Common myeloid progenitor, CD34-positive (primary cell): ENCODE data around the gene PDCD10.

Experiments
- CTCF ChIA-PET: fragments of 350-600 bp; sonication (Branson Sonifier 250); formaldehyde crosslinking; loops from one replicate; lab custom pipeline; 2021; ENCODE audit warnings: antibody characterized with exemption; lab: Charles Lee
- POLR2A ChIA-PET: fragments of 350-600 bp; sonication (Branson Sonifier 250); formaldehyde crosslinking; loops from one replicate; lab custom pipeline; 2021; ENCODE audit warnings: antibody characterized with exemption; lab: Charles Lee
- DNase-seq, 3 donors: peaks; one replicate each; pipeline versions ENCODE4 v3.0.0 to v3.0.0-alpha.2; 2013
- H3K27ac ChIP-seq, 2 experiments: 1 replicate in 1 of 2; 2 replicates in 1 of 2; pipeline ENCODE4 v1.7.0; 2013; ENCODE audit warnings: inconsistent platforms in 2 of 2, low read length in 2 of 2, mild to moderate bottlenecking in 2 of 2, low read depth in 1 of 2, moderate library complexity in 1 of 2; ENCODE audit not compliant: severe bottlenecking in 2 of 2, insufficient read depth in 1 of 2, poor library complexity in 1 of 2
- H3K27me3 ChIP-seq, 5 experiments: replicated peaks in 2 of 5; 1 replicate in 3 of 5; 2 replicates in 2 of 5; pipeline versions ENCODE4 v1.6.1 to v1.7.0; 2013; ENCODE audit warnings: low read length in 4 of 5, mild to moderate bottlenecking in 2 of 5, moderate library complexity in 2 of 5, inconsistent platforms in 1 of 5; ENCODE audit not compliant: insufficient read depth in 5 of 5, control insufficient read depth in 4 of 5
- H3K36me3 ChIP-seq, 4 experiments: 1 replicate in 2 of 4; 2 replicates in 2 of 4; pipeline versions ENCODE4 v1.6.1 to v1.7.0; 2013; ENCODE audit warnings: low read length in 3 of 4, control low read depth in 1 of 4, mild to moderate bottlenecking in 1 of 4; ENCODE audit not compliant: control insufficient read depth in 4 of 4, insufficient read depth in 4 of 4
- H3K4me1 ChIP-seq, 4 experiments: 1 replicate in 3 of 4; 2 replicates in 1 of 4; pipeline versions ENCODE4 v1.6.1 to v1.7.1; 2013; ENCODE audit warnings: low read length in 3 of 4, mild to moderate bottlenecking in 3 of 4, control low read depth in 1 of 4, inconsistent platforms in 1 of 4, moderate library complexity in 1 of 4; ENCODE audit not compliant: control insufficient read depth in 4 of 4, insufficient read depth in 4 of 4; ENCODE audit errors: control extremely low read depth in 1 of 4
- H3K4me3 ChIP-seq, 7 experiments: 1 replicate in 4 of 7; 2 replicates in 3 of 7; pipeline versions ENCODE4 v1.5.1 to v1.7.0; 2013; ENCODE audit warnings: mild to moderate bottlenecking in 7 of 7, low read length in 6 of 7, moderate library complexity in 6 of 7, inconsistent platforms in 2 of 7, low read depth in 2 of 7, control low read depth in 1 of 7; ENCODE audit not compliant: insufficient read depth in 4 of 7, control insufficient read depth in 1 of 7; ENCODE audit errors: extremely low read depth in 1 of 7
- H3K9me3 ChIP-seq, 5 experiments: 1 replicate in 4 of 5; 2 replicates in 1 of 5; pipeline versions ENCODE4 v1.6.1 to v1.7.1; 2013; ENCODE audit warnings: low read length in 4 of 5, mild to moderate bottlenecking in 2 of 5, inconsistent platforms in 1 of 5, low read depth in 1 of 5, moderate library complexity in 1 of 5; ENCODE audit not compliant: control insufficient read depth in 4 of 5, insufficient read depth in 2 of 5; ENCODE audit errors: control extremely low read depth in 1 of 5
- WGBS: methylation state at CpG from one replicate; pipeline ENCODE4 v1.1.5; 2013; ENCODE audit not compliant: insufficient coverage; 5-methylcytosine and 5-hydroxymethylcytosine counted together

PDCD10 gene

DNA sequence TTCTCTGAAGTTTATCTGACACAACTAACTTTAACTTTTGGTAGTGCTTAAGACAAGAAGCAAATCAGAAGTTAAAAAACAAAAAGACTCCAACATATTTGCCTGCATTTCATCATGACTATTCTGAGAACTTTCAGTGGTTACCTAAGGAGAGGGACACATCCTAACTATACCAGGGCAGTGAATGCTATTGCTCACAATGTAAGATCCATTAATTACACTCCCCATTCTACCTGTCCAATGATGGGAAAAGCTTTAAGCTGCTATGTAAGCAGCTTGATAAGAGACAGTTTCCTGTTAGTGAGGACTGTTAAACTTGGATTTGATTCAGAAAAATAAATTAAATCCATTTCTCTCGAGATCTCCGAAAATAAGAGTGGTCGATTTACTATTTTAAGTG is 38.3 kb upstream of the PDCD10 start:
- H3K36me3 ChIP-seq: no peaks in the 10 kb centered on the region
- H3K27ac ChIP-seq: no peak overlapping the region
- CTCF ChIA-PET: no interaction called here
- WGBS: no CpG with 5 or more reads among the region's 3 CpGs
- peaks cover 0 to 7% (median 2%) of the 10 kb centered on the region in 4 experiments for H3K4me1 ChIP-seq
- no peak for DNase-seq
- POLR2A ChIA-PET: no interaction called here
- no peak overlapping the region for H3K4me3 ChIP-seq
- H3K27me3 ChIP-seq: no peaks in the 10 kb centered on the region
- H3K9me3 ChIP-seq: peaks cover 0 to 5% (median 3%) of the 10 kb centered on the region in 5 experiments

- POLR2A ChIA-PET: no interaction called here
- peaks cover 0 to 11% (median 4%) of the 10 kb centered on the region in 5 experiments for H3K9me3 ChIP-seq
- CTCF ChIA-PET: no interaction called here
Observed at GRCh38 chr3:167762296-167762695, 27.6 kb upstream of the PDCD10 start.

GRCh38 chr3:167761302-167761701 is 26.6 kb upstream of the PDCD10 start:
- Histone ChIP-seq H3K27me3 (no peaks in the 10 kb centered on the region), H3K4me1 (no peaks in the 10 kb centered on the region), H3K4me3 (no peak overlapping the region), H3K27ac (no peak overlapping the region), H3K9me3 (peaks cover 0 to 11% (median 4%) of the 10 kb centered on the region in 5 experiments), H3K36me3 (no peaks in the 10 kb centered on the region)
- ChIA-PET POLR2A (no interaction called here), CTCF (interaction anchor here (0.7 kb wide), 1 partner anchor 385 kb away, joined by 3 read pairs; no protein-coding TSS in a partner anchor)
- no peak for DNase-seq
- WGBS: 100% methylated on average over 1 of the region's 1 CpG

More at GRCh38 chr3:167762296-167762695, 27.6 kb upstream of the PDCD10 start:
- no peaks in the 10 kb centered on the region for H3K4me1 ChIP-seq
- H3K27me3 ChIP-seq: no peaks in the 10 kb centered on the region
- 81% methylated on average over 2 of the region's 2 CpGs for WGBS
- no peaks in the 10 kb centered on the region for H3K36me3 ChIP-seq
- DNase-seq: no peak
- no peak overlapping the region for H3K27ac ChIP-seq
- no peak overlapping the region for H3K4me3 ChIP-seq

GRCh38 chr3:167754049-167754448 is 19.4 kb upstream of the PDCD10 start:
- H3K4me3 ChIP-seq: no peak overlapping the region
- DNase-seq: no peak
- H3K36me3 ChIP-seq: no peaks in the 10 kb centered on the region
- ChIA-PET CTCF (interaction anchor here (1.9 to 2.2 kb wide), 2 partner anchors 12 to 13 kb away, joined by 6 to 9 read pairs; no protein-coding TSS in a partner anchor), POLR2A (no interaction called here)
- peaks cover 2 to 17% (median 7%) of the 10 kb centered on the region in 4 experiments for H3K4me1 ChIP-seq
- no peak overlapping the region for H3K27ac ChIP-seq
- H3K9me3 ChIP-seq: no peaks in the 10 kb centered on the region
- H3K27me3 ChIP-seq: no peaks in the 10 kb centered on the region

- Histone ChIP-seq H3K9me3 (no peaks in the 10 kb centered on the region), H3K36me3 (no peaks in the 10 kb centered on the region), H3K27me3 (no peaks in the 10 kb centered on the region), H3K27ac (no peak overlapping the region), H3K4me3 (peak overlapping the region in 3 of 7 experiments; percentile 6 to 40 (median 23)), H3K4me1 (peaks cover 0 to 17% (median 7%) of the 10 kb centered on the region in 4 experiments)
- peak; percentile 38 to 86 (median 75) for DNase-seq
- POLR2A ChIA-PET: interaction anchor here (1.0 kb wide), 1 partner anchor 16 kb away, joined by 3 read pairs; the partner anchor contains the start of genes PDCD10 and SERPINI1
- CTCF ChIA-PET: interaction anchor here (2.1 to 2.2 kb wide), 2 partner anchors 10 to 66 kb away, joined by 10 to 14 read pairs; no protein-coding TSS in a partner anchor
- 0% methylated on average over 2 of the region's 3 CpGs for WGBS
Observed at GRCh38 chr3:167750272-167750971, 15.7 kb upstream of the PDCD10 start.

DNA sequence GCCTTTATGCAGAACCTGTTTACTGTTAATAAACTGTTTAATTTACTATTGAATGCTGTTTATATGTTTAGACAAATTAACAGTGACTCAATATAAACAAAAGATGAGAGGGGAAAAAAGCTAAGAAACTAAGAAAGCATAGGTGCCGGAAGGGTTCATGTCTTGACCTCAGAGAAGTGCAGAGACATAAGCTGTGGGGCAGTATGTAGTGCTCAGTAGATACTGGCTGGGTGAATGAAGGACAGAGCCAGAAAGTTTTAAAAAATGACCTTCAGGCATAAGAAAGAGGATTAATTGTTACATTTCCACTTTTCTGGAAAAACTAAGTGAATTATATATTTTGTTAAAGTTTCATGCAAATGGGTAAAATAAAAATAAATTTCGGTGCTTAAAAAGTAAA is 15.0 kb upstream of the PDCD10 start:
- no peaks in the 10 kb centered on the region for H3K9me3 ChIP-seq
- CTCF ChIA-PET: interaction anchor here (2.1 to 2.2 kb wide), 2 partner anchors 9 to 66 kb away, joined by 10 to 14 read pairs; no protein-coding TSS in a partner anchor
- peaks cover 0 to 17% (median 7%) of the 10 kb centered on the region in 4 experiments for H3K4me1 ChIP-seq
- H3K27ac ChIP-seq: no peak overlapping the region
- POLR2A ChIA-PET: interaction anchor here (1.0 kb wide), 1 partner anchor 15 kb away, joined by 3 read pairs; the partner anchor contains the start of genes PDCD10 and SERPINI1
- WGBS: 90% methylated on average over 1 of the region's 2 CpGs
- no peak for DNase-seq
- H3K27me3 ChIP-seq: no peaks in the 10 kb centered on the region
- no peak overlapping the region for H3K4me3 ChIP-seq
- H3K36me3 ChIP-seq: no peaks in the 10 kb centered on the region

DNA sequence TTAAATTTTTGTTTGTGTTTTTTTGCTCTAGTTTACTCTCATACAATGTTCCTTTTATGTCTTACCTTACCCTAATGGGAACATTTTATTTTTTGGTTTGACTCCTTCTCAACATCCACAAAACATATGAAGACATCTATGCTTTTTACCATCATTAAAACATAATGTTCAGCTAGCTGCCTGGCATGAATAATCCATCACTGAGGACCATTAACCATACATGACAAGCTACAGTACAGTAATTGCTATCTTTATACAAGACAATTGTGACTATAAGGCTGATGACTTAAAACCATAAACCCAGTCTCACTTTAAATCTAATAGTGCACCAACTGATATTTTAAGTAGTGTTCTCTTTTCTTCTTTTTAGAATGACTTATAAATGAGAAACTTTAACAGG is 14.5 kb upstream of the PDCD10 start:
- H3K4me1 ChIP-seq: peaks cover 0 to 17% (median 5%) of the 10 kb centered on the region in 4 experiments
- H3K9me3 ChIP-seq: no peaks in the 10 kb centered on the region
- POLR2A ChIA-PET: no interaction called here

More for the DNA sequence above, 14.5 kb upstream of the PDCD10 start:
- CTCF ChIA-PET: interaction anchor here (2.1 to 3.7 kb wide), 3 partner anchors 8 to 65 kb away, joined by 10 to 14 read pairs (median 13); partner anchors contain the start of genes PDCD10 and SERPINI1
- H3K4me3 ChIP-seq: no peak overlapping the region
- H3K27ac ChIP-seq: no peak overlapping the region
- no peak for DNase-seq
- no peaks in the 10 kb centered on the region for H3K36me3 ChIP-seq
- H3K27me3 ChIP-seq: no peaks in the 10 kb centered on the region
